HG03135 (cell line): ENCODE results near the gene LFNG.

ENCODE experiments used
- ATAC-seq: cut with Tn5 transposase; IDR thresholded peaks from one replicate; pipeline ENCODE4 v1.9.1; 2021; ENCODE audit warnings: mild to moderate bottlenecking, moderate library complexity; ENCODE audit not compliant: unreplicated experiment

The LFNG gene

DNA sequence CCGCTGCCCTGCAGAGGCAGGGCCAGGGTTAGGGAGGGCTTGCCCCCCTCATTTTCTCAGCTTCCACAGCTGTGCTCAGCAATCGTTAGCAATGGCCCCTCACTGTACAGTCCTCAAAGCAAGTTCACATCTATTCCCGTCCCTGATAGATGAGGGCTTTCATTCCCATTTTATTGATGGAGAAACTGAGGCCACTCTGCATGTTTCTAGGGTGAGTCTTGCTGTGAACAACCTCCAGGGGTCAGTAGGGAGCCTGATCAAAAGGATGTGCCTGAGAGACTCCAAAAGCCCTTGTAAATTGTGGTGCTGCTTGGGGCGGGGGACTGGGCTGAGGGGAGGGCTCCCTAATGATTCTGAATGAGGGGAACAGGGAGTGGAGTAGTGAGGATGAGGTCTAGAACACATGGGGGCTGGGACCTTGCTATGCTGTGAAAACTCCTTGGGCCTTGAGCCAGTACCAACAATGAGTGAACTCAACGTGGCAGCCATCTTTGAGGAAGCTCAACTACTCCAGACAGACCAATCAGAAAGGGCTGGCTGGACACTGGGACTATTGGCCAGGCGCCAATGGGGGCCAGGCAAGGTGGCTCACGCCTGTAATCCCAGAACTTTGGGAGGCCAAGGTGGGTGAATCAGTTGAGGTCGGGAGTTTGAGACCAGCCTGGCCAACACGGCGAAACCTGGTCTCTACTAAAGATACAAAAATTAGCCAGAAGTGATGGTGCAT, 36.7 kb upstream of the LFNG start:
- ATAC-seq: no peak

- no peak for ATAC-seq
Observed at GRCh38 chr7:2483494-2483893, 36.1 kb upstream of the LFNG start.

GRCh38 chr7:2484868-2485267, 34.7 kb upstream of the LFNG start:
- ATAC-seq: no peak

GRCh38 chr7:2487586-2488271, 31.8 kb upstream of the LFNG start:
- ATAC-seq: no peak

GRCh38 chr7:2488272-2488645, 31.3 kb upstream of the LFNG start:
- ATAC-seq: no peak

GRCh38 chr7:2488681-2489080, 30.9 kb upstream of the LFNG start:
- no peak for ATAC-seq

GRCh38 chr7:2490181-2490651, 29.4 kb upstream of the LFNG start:
- no peak for ATAC-seq

GRCh38 chr7:2492038-2492437, 27.5 kb upstream of the LFNG start:
- ATAC-seq: no peak

DNA sequence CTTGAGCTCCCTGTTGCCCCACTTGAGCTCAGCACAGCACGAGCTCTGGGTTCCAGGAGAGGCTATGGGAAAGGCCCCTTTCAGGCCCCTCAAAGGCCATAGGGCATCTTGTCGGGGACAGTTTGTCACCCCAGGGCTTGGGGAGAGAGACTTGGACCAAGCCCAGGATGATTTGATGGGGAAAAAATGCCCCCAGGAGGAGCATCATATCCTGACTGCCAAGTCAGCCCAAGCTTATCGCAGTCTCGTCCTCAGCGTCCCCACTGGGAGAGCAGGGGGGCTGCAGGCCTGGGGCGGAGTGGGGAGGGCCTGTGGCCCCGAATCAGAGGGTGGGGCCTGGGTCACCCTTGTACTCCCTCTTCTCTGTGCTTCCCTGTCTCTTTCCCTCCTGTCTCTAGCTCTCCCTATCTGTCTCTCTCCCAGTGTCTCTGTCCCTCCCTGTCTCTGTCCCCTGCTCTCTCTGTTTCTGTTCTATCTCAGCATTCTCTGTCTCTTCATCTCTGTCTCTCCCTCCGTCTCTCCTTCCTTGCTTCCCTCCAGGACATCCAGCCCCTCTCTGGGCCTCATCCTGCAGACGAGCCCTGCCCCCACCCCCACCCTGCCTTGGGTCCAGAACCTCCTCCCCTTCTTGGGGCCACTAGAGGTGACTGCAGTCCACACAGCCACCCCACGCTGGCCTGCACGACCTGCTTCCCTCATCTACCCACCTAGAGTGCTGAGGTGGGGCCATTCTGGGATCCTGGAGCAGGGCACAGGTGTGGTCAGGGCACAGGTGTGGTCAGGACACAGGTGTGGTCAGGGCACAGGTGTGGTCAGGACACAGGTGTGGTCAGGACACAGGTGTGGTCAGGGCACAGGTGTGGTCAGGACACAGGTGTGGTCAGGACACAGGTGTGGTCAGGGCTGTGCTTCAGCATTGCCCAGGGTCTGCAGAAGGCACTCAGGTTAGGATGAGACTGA, 26.1 kb upstream of the LFNG start:
- ATAC-seq: no peak

DNA sequence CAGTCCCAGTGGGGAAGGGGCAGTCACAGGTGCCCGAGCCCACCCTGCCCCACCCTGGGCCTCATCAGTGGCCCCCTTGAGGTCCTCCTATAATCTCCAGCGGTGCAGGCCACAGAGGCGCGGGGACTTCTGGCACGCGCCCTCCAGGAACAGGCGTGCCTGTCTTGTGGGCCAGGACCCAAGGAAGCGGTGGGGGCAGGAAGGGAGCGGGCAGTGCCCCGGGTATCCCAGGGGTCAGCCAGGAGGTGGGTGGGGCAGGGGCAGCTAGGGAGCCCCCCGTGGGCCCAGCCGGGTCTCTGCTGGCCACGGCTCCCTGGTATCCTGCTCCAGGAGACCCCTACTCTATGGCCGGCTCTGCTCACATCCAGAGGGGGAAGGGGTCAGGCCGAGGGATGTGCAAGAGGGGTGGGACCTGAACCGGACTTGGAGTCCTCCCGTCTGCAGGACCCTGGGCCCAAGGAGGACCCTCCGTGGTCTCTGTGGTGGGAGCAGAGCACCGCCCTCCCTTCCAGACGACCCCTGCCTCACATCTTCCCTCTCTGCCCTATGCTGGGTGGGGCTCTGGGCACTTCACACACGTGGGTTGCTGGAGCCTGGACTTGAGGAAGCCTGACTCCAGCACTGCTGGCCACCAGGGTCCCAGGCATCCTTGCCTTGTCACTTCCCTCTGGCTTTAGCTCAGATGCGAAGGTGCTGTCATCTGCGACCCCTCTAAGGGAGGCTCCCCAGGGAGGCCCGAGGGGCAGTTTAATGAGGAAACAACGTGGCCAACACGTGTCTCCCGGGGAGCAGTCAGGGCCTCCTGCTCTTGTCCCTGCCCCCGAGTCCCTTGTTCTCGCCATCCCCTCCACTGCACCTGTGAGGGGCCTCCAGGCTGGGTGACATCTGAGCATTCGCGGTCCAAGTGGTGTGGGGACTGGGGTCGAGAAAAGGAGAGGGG, 25.1 kb upstream of the LFNG start:
- no peak for ATAC-seq

- ATAC-seq: no peak
Observed at GRCh38 chr7:2495418-2496299, 23.9 kb upstream of the LFNG start.

DNA sequence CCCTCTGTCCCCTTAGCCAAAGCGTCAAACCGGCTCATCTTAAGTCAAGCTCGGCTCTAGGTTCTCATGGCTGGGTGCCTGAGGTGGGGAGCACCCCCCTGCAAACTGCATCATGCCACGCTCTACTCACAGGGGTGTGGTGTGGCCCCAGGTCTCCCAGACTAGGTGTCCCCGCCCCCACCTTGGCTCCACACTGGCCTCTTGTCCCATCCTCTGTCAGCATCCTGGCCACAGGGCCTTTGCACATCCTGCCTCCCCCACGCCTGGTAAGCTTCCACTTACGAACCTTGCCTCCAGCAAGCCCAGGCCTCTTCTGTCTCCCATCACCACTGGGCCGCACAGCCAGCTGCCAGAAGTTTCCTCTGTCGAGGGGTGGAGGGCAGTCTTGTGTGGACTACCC, 23.2 kb upstream of the LFNG start:
- no peak for ATAC-seq

DNA sequence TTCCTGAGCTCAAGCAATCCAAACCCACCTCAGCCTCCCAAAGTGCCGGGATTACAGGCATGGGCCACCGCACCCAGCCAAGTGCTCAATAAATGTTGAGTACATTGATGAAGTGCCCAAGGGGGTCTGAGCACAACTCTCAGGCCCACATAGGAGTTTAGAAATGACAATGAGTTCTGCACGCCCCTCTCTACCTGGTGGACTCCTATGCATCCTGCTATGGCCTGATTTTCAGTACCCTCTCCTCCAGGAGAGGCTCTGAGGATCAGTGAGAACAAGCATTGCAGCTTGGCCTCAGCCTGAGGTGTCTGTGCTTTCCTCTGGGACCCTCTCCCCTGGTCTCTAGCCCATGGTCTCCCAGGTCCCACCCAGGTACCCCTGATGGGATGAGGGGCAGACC, 22.5 kb upstream of the LFNG start:
- ATAC-seq: no peak

DNA sequence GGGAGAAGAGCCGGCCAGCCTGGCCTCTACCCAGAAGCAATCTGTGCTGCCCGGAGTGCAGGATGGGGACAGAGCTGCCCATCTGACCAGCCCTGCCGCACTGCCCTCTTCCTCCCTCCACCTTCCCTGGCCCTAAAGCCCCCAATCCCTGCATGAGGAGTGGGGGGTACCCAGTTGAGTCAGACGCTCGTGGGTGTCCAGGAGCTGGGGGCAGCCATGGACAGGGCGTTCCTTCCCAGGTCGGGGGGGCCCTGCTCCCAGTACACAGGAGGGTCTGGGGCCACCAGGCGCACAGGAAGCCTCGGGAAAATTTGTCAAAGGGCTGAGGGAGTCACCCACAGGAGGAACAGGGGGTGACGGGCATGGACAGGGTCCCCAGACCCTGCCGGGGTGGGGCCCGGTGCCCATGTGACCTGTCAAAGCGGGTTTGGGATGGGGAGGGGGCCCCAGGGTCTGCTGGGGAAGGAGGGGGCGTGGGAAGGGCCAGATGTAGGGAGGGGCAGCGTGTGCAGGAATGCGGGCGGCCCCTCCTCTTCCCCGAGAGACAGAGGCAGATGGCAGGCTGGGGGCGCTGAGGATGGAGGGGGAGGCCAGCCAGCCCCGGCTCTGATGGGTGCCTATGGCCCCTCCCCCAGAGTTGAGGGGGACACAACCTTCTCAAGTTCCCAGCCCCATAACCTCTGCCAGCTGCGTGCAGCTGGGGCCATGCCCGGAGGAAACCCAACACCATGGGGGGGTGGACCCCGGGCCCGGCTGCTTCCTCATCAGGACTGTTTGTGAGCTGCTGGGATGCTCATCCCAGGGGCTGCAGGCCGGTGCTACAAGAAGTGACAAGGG, 21.9 kb upstream of the LFNG start:
- no peak for ATAC-seq

DNA sequence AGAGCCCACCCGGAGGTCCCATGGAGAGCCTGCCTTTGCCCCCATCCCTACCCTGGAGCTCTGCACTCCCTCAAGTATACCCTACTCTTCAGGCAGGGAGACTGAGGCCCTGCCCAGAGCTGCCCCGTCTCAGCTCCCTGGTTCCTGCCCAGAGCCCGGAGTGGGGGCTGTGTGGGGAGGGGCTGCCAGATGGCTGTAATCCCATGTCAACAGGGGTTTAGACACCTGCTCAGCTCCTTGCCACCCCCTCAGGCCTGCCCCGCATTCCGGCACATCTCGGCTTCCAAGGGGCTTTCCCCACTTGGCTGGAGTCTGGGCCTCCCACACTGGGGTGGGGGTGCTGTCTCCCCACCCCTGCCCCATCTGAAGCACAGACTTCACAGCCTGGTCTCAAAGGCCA, 20.9 kb upstream of the LFNG start:
- ATAC-seq: no peak

DNA sequence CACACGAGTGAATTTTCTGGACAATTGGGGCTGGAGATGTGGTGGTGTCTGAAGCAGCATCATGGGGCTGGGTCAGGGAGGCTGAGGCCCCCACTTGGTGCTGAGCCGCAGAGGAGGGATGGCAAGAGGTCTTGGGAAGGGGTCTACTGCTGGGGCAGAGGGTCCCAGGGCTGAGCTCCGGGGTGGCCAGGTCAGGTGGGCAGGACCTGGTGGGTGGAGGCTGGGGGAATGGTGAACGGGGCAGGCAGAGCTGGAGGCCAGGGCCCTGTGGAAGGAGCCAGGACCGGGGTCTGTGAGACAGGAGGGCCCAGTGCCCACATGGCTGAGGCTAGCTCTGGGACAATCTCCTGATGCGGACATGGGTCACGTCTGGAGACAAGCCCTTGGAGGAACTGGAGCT, 20.4 kb upstream of the LFNG start:
- no peak for ATAC-seq

- ATAC-seq: no peak
Observed at GRCh38 chr7:2499719-2500430, 19.7 kb upstream of the LFNG start.

DNA sequence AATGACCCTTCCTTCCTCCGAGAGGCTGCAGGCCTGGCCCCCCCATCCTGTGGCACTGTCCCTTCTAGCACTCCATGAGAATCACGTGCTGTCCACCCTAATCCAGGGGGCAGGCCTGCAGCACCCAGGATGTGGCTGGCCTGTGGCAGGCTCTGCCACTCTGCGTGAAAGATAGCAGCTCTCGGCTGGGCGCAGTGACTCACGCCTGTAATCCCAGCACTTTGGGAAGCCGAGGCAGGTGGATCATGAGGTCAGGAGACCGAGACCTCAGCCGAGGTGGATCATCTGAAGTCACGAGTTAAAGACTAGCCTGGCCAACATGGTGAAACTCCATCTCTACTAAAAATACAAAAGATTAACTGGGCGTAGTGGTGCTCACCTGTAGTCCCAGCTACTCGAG, 18.9 kb upstream of the LFNG start:
- ATAC-seq: no peak
